Cardiac muscle cell (in vitro differentiated cells and primary cell): Measurements from ENCODE around the gene TRMT44. TPM values are rescaled to one million over a fixed set of nuclear protein-coding genes. Genes with fewer than 3 reads are reported as not detected.
A peak's percentile ranks its signal among the peaks of the same experiment; 100 is the strongest.

ENCODE experiments used
- DNase-seq, 2 donors: peaks; one replicate each; pipeline versions ENCODE4 v3.0.0 to v3.0.0-alpha.2; 2010 to 2017; ENCODE audit warnings: low read depth in 1 of 2, low spot score in 1 of 2
- H3K27ac ChIP-seq: fragments of 200-600 bp; sonication (generic); 2 replicates; pipeline ENCODE4 v1.5.1; 2016
- H3K27me3 ChIP-seq: fragments of 200-600 bp; sonication (generic); 2 replicates; pipeline ENCODE4 v1.6.0; 2016; ENCODE audit warnings: control low read depth
- H3K36me3 ChIP-seq: fragments of 200-600 bp; sonication (generic); 2 replicates; pipeline ENCODE4 v1.5.1; 2016; ENCODE audit warnings: control low read depth
- H3K4me1 ChIP-seq: fragments of 200-600 bp; sonication (generic); 2 replicates; pipeline ENCODE4 v1.8.1; 2017; ENCODE audit warnings: low read depth, mild to moderate bottlenecking, mixed run types
- H3K4me3 ChIP-seq: fragments of 200-600 bp; sonication (generic); 2 replicates; pipeline ENCODE4 v1.5.1; 2016; ENCODE audit warnings: mild to moderate bottlenecking
- H3K9me3 ChIP-seq: fragments of 200-600 bp; sonication (generic); 2 replicates; pipeline ENCODE4 v1.5.1; 2017; ENCODE audit warnings: low read depth, mild to moderate bottlenecking, control low read depth
- polyA plus RNA-seq: library from polyadenylated mRNA; unstranded; fragments of >200 nt; fragmentation: Nextera tagmentation; extraction: Ambion mirVana; gene quantifications from 2 replicates; pipeline ENCODE4 v1.2.1, GENCODE V29; 2016
- total RNA-seq: library from RNA; depleted of rRNA; stranded (reverse); fragments of >200 nt; gene quantifications from 2 replicates; pipeline ENCODE4 v1.2.3, GENCODE V29; 2016
- TF ChIP-seq, protein P1 (sequence below): IDR thresholded peaks from 2 replicates; pipeline ENCODE4 v1.5.1; 2012; ENCODE audit warnings: low read depth, mild to moderate bottlenecking, low read length

The TRMT44 gene
- total and polyA plus RNA-seq, 2 experiments from 2014 or later = 20.6 to 66.9 TPM

DNA sequence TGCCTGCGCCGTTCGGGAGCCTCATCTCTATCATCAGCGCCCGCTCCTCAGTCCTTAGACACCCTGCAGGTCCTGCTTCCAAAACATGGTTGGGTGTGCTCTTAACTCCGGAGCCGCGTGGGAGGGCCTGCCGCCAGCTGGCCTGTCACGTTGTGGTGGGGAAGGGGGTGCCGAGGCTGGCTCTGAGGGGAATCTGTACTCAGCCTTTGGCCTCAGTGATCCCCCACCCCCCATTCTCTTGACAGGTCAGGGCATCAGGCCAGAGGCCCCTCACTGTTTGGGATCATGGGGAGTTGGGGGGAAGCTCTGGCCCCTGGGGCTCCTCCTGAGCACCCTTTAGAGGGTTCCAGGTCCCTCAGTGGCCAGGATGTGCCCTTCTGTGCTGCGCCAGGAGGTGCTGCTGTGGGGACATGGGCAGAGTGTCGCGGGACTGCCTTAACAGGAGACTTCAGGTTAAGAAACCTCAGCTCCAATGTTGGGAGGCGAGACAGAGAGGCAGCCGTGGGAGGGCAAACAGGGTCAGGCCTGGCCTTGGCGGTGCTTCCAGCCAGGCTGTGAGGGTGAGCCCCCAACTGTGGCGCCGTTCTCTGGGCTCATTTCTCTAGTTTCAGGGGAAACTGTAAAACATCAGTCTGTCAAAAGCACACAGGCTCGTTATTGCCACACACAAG lies 33.5 kb downstream of the TRMT44 start:
- TF ChIP-seq, protein P1, sequence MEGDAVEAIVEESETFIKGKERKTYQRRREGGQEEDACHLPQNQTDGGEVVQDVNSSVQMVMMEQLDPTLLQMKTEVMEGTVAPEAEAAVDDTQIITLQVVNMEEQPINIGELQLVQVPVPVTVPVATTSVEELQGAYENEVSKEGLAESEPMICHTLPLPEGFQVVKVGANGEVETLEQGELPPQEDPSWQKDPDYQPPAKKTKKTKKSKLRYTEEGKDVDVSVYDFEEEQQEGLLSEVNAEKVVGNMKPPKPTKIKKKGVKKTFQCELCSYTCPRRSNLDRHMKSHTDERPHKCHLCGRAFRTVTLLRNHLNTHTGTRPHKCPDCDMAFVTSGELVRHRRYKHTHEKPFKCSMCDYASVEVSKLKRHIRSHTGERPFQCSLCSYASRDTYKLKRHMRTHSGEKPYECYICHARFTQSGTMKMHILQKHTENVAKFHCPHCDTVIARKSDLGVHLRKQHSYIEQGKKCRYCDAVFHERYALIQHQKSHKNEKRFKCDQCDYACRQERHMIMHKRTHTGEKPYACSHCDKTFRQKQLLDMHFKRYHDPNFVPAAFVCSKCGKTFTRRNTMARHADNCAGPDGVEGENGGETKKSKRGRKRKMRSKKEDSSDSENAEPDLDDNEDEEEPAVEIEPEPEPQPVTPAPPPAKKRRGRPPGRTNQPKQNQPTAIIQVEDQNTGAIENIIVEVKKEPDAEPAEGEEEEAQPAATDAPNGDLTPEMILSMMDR = no peak
- H3K9me3 ChIP-seq = no peaks in the 10 kb centered on the region
- no peaks in the 10 kb centered on the region for H3K27me3 ChIP-seq
- peaks cover 8% of the 10 kb centered on the region for H3K36me3 ChIP-seq
- H3K4me3 ChIP-seq = no peak overlapping the region
- H3K27ac ChIP-seq = no peak overlapping the region
- H3K4me1 ChIP-seq = no peaks in the 10 kb centered on the region
- peak in 1 of 2 donors; percentile 11 for DNase-seq

DNA sequence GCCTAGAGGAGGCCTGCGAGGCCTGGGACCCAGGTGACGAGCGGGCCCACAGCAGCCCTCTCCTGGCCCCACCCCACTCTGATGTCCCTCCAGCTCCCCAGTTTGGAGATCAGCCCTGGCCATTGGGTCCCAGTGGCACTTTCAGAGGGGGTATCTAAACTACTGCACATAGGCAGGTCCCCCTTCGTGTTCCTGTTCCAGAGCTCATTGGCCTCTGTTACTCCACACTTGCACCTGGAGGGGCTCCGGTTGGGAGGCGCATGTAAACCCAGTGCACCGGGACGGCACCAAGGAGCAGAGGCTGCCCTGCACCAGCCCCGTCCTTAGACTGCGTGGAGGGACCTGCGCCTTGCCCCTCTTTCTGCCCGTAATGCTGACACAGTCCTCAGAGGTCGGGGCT lies 34.3 kb downstream of the TRMT44 start:
- Histone ChIP-seq H3K9me3 (no peaks in the 10 kb centered on the region), H3K4me3 (no peak overlapping the region), H3K36me3 (peaks cover 8% of the 10 kb centered on the region), H3K4me1 (no peaks in the 10 kb centered on the region), H3K27me3 (no peaks in the 10 kb centered on the region), H3K27ac (no peak overlapping the region)
- TF ChIP-seq, protein P1 = no peak
- no peak for DNase-seq

DNA sequence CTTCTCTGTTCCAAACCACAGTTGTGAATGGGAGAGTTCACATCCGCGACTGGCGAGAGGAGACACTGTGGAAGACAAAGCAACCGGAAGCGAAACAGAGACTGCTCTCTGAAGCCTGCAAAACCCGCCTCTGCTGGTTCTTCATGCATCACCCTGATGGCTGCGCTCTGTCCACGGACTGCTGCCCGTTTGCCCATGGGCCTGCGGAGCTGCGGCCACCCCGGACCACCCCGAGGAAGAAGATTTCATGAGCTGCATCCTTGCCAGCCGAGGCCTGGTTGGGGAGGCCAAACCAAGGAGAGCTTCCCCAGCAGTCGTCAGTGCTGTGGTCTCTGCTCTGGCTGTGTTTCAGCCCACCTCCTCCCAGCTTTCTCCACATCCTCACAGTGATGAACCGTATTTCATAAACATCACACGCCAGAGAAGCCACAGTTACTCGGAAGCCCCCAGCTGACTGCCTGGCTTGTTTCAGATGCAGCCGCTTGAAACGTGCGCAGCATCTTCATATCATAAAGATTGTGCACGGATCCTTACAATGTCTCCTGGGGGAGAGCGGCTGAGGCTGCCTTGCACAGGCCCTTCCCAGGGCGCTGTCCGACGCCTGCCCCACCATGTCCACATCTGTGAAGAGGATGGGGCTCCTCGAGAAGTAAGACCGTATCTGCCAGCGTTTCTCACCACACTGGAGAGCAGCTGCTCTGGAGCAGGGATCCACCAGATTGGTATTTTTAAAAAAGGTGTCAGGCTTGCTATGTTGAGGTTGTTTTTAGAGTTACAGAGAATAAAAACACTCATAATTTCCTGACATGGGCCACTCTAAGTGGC lies 35.4 kb downstream of the TRMT44 start:
- TF ChIP-seq, protein P1 = no peak
- Histone ChIP-seq H3K36me3 (peaks cover 8% of the 10 kb centered on the region), H3K4me3 (no peak overlapping the region), H3K4me1 (no peaks in the 10 kb centered on the region), H3K9me3 (no peaks in the 10 kb centered on the region), H3K27me3 (no peaks in the 10 kb centered on the region), H3K27ac (no peak overlapping the region)
- no peak for DNase-seq

DNA sequence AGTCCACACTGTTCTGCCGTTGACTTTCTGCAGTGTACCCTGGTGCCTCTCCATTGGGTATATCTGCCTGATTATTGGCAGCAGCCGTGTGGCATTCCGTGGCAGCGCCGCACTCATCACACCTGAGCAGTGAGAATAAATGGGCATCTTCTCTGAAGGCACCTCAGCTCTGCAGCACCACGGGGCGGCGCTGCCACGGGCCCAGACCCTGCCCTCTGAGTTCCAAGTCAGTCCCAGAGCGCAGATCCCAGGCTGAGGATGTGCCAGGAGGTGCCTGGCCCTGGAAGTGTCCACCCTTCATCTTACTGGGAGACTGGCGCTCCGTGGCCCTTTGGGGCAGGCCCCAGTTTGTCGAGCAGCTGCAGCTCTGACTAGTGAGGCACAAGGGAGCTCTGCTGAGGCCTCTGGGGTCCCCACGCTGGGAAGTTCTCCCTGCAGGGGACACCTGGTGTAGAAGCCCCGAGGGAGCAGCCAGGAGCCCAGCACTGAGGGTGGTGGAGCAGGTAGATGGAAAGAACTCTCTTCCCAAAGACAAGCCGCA lies 36.6 kb downstream of the TRMT44 start:
- TF ChIP-seq, protein P1 = no peak
- no peak for DNase-seq
- H3K9me3 ChIP-seq = no peaks in the 10 kb centered on the region
- H3K27me3 ChIP-seq = no peaks in the 10 kb centered on the region
- no peak overlapping the region for H3K4me3 ChIP-seq
- no peaks in the 10 kb centered on the region for H3K4me1 ChIP-seq
- peaks cover 8% of the 10 kb centered on the region for H3K36me3 ChIP-seq
- no peak overlapping the region for H3K27ac ChIP-seq

DNA sequence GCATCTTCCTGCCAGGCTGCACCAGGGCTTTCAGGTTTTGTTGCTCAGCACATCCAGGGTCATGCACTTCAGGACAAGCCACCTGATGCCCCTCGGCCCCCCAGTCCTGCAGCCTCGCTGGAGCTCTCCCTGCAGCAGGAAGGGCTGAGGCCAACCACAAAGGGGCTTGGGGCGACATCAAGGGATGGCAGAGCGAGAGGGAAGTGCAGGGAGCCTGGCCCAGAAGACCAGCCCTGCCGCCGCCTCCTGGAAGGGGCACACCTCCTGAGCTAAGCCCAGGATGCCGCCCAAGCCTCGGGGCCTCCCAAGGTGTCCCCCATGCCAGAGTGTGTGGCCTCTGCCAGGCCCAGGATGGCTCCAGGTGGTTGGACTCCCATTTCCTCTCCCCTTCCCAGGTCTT lies 37.1 kb downstream of the TRMT44 start:
- TF ChIP-seq, protein P1 = no peak
- H3K9me3 ChIP-seq = no peaks in the 10 kb centered on the region

More for the DNA sequence above, 37.1 kb downstream of the TRMT44 start:
- no peaks in the 10 kb centered on the region for H3K4me1 ChIP-seq
- H3K4me3 ChIP-seq = no peak overlapping the region
- no peaks in the 10 kb centered on the region for H3K27me3 ChIP-seq
- peaks cover 8% of the 10 kb centered on the region for H3K36me3 ChIP-seq
- DNase-seq = no peak
- no peak overlapping the region for H3K27ac ChIP-seq
